Natural killer cell (primary cell): ENCODE measurements around the gene CASTOR1. TPM values are rescaled to one million over a fixed set of nuclear protein-coding genes. Genes with fewer than 3 reads are reported as not detected.

Experiments used
- ATAC-seq, 3 donors: fragments of 150-1000 bp in 2 of 3; fragments of 200-7000 bp in 1 of 3; cut with Tn5 transposase; 1 replicate in 1 of 3; 2 replicates in 2 of 3; pipeline ENCODE4 v1.10.0; 2021; ENCODE audit warnings: mild to moderate bottlenecking in 2 of 3, moderate library complexity in 2 of 3
- DNase-seq, 2 donors: peaks; one replicate each; pipeline versions ENCODE4 v3.0.0 to v3.0.0-alpha.2; 2013 to 2021; ENCODE audit warnings: mixed read lengths in 1 of 2
- H3K27ac ChIP-seq: one replicate; pipeline ENCODE4 v1.5.1; 2013; ENCODE audit warnings: mild to moderate bottlenecking, low read length
- H3K27me3 ChIP-seq: one replicate; pipeline ENCODE4 v1.6.1; 2013; ENCODE audit warnings: low read length; ENCODE audit not compliant: control insufficient read depth, insufficient read depth
- H3K36me3 ChIP-seq: one replicate; pipeline ENCODE4 v1.6.1; 2013; ENCODE audit warnings: low read length; ENCODE audit not compliant: control insufficient read depth, insufficient read depth
- H3K4me1 ChIP-seq: one replicate; pipeline ENCODE4 v1.6.1; 2013; ENCODE audit warnings: low read length; ENCODE audit not compliant: control insufficient read depth, insufficient read depth
- H3K4me3 ChIP-seq: one replicate; pipeline ENCODE4 v1.5.1; 2013; ENCODE audit warnings: low read length
- H3K9me3 ChIP-seq: one replicate; pipeline ENCODE4 v1.6.1; 2013; ENCODE audit warnings: low read length; ENCODE audit not compliant: control insufficient read depth, insufficient read depth
- H3K27ac Mint-ChIP-seq, 2 donors: one replicate each; pipeline ENCODE4 v1.8.0; 2022; ENCODE audit warnings: mild to moderate bottlenecking in 2 of 2, mixed read lengths in 2 of 2, moderate library complexity in 1 of 2
- H3K27me3 Mint-ChIP-seq, 2 donors: one replicate each; pipeline ENCODE4 v1.8.0; 2022; ENCODE audit warnings: low read depth in 2 of 2, mixed read lengths in 2 of 2
- H3K36me3 Mint-ChIP-seq: one replicate; pipeline ENCODE4 v1.8.0; 2022; ENCODE audit warnings: mixed read lengths
- H3K4me1 Mint-ChIP-seq, 2 donors: one replicate each; pipeline ENCODE4 v1.8.0; 2022; ENCODE audit warnings: mixed read lengths in 2 of 2
- H3K4me3 Mint-ChIP-seq: one replicate; pipeline ENCODE4 v1.8.0; 2022; ENCODE audit warnings: mild to moderate bottlenecking, moderate library complexity, mixed read lengths
- H3K9me3 Mint-ChIP-seq, 2 donors: one replicate each; pipeline ENCODE4 v1.8.0; 2022; ENCODE audit warnings: mixed read lengths in 2 of 2
- WGBS: methylation state at CpG from one replicate; pipeline ENCODE4 v1.1.7; 2013; ENCODE audit warnings: missing lambda C conversion rate; ENCODE audit not compliant: insufficient coverage; 5-methylcytosine and 5-hydroxymethylcytosine counted together
- intact Hi-C: fragments of 100-400 bp; cut with micrococcal nuclease; formaldehyde crosslinking; loops from one replicate; pipeline ENCODE4 v1.14.2; 2022
- total RNA-seq, 4 donors: library from RNA; stranded (reverse); fragments of 120-200 nt in 1 of 4; gene quantifications; one replicate each; pipeline versions ENCODE4 v1.2.3 to v1.2.4, GENCODE V29; 2013 to 2022
- TF ChIP-seq, protein P1 (sequence below): fragments of 200-600 bp; IDR thresholded peaks from one replicate; pipeline ENCODE4 v1.8.0; 2022; ENCODE audit warnings: antibody characterized with exemption

Gene CASTOR1
- total RNA-seq, 3 donors from 2014 or later (not counting 1 experiment from before 2014, with no cell fraction given) = 7.0 to 11.9 (median 8.8) TPM

DNA sequence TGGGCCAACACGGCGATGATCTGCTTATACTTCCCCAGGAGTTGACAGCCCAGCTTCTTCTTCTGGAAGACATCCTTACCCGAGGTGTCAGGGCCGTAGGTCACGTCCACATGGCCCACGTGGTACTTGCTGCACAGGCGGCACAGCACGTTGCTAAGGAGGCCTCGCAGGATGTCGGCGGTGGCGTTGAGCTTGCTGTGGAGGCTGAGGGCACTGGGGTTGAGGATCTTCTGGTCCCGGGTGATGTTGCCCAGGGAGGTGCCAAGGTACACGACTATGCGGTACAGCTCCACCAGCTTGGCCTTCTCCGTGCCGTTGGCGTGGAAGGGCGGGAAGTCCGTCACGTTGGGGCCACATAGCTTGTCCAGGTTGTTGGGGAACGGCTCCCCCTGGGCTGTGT, 45.6 kb downstream of the CASTOR1 start:
- no peak for ATAC-seq
- no peaks in the 10 kb centered on the region for H3K36me3 Mint-ChIP-seq

DNA sequence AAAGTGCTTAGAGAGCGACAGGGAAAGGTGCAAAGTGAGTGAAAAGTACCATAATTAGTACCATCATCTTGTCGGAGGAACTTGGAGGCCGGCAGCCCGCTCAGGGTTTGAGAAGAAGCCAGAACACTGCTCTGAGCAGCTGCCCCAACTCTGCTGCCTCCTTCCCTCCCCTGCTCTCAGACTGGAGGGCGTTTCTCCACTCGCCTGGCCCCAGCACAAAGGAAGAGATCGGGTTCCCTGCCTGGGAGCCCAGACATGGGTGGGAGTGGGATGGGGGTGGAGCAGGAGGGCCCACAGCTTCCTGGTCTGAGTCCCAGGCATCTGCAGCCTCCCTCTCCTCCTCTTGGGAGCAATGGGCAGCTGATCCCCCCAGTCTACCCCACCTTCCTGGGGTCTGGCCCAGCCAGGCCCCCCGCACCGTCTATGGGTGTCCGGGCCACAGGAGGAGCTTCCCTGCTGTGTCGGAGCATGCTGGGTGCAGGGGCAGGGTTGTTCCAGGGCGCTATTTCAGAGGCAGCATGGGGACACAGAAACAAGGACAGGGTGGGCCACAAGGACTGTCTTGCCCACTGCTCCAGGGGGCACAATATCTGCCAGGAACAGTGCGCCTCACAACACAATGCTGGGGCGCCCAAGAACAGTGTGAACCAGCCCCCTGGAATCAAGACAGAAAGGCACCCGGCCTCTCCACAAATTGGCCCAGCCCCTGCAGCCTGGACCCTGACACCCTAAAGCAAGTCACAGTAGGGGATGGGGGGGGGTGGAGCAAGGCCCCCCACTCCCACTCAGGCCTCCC, 47.5 kb downstream of the CASTOR1 start:
- DNase-seq (no peak), ATAC-seq (no peak)
- Mint-ChIP-seq H3K4me1 (peaks cover 10 to 17% of the 10 kb centered on the region in 2 donors), H3K9me3 (no peaks in the 10 kb centered on the region), H3K4me3 (no peak overlapping the region), H3K27me3 (peaks cover 10 to 24% of the 10 kb centered on the region in 2 donors), H3K27ac (no peak overlapping the region), H3K36me3 (no peaks in the 10 kb centered on the region)
- 93% methylated on average over 13 of the region's 15 CpGs for WGBS
- intact Hi-C loops = no loop called here
- H3K36me3 ChIP-seq = no peaks in the 10 kb centered on the region
- no peak overlapping the region for H3K4me3 ChIP-seq
- TF ChIP-seq, protein P1, sequence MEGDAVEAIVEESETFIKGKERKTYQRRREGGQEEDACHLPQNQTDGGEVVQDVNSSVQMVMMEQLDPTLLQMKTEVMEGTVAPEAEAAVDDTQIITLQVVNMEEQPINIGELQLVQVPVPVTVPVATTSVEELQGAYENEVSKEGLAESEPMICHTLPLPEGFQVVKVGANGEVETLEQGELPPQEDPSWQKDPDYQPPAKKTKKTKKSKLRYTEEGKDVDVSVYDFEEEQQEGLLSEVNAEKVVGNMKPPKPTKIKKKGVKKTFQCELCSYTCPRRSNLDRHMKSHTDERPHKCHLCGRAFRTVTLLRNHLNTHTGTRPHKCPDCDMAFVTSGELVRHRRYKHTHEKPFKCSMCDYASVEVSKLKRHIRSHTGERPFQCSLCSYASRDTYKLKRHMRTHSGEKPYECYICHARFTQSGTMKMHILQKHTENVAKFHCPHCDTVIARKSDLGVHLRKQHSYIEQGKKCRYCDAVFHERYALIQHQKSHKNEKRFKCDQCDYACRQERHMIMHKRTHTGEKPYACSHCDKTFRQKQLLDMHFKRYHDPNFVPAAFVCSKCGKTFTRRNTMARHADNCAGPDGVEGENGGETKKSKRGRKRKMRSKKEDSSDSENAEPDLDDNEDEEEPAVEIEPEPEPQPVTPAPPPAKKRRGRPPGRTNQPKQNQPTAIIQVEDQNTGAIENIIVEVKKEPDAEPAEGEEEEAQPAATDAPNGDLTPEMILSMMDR = no peak
- H3K4me1 ChIP-seq = peaks cover 23% of the 10 kb centered on the region
- no peak overlapping the region for H3K27ac ChIP-seq
- H3K9me3 ChIP-seq = no peaks in the 10 kb centered on the region
- peaks cover 8% of the 10 kb centered on the region for H3K27me3 ChIP-seq

More for the DNA sequence above, 45.6 kb downstream of the CASTOR1 start:
- Mint-ChIP-seq H3K27me3 (peaks cover 29 to 38% of the 10 kb centered on the region in 2 donors), H3K4me1 (peaks cover 19 to 34% of the 10 kb centered on the region in 2 donors), H3K27ac (no peak overlapping the region), H3K9me3 (no peaks in the 10 kb centered on the region), H3K4me3 (no peak overlapping the region)
- TF ChIP-seq, protein P1 = no peak
- Histone ChIP-seq H3K4me1 (peaks cover 42% of the 10 kb centered on the region), H3K27ac (no peak overlapping the region), H3K9me3 (no peaks in the 10 kb centered on the region), H3K4me3 (no peak overlapping the region), H3K36me3 (no peaks in the 10 kb centered on the region), H3K27me3 (peaks cover 11% of the 10 kb centered on the region)
- intact Hi-C loops = no loop called here
- WGBS = 92% methylated on average over 22 of the region's 22 CpGs
- DNase-seq = no peak

DNA sequence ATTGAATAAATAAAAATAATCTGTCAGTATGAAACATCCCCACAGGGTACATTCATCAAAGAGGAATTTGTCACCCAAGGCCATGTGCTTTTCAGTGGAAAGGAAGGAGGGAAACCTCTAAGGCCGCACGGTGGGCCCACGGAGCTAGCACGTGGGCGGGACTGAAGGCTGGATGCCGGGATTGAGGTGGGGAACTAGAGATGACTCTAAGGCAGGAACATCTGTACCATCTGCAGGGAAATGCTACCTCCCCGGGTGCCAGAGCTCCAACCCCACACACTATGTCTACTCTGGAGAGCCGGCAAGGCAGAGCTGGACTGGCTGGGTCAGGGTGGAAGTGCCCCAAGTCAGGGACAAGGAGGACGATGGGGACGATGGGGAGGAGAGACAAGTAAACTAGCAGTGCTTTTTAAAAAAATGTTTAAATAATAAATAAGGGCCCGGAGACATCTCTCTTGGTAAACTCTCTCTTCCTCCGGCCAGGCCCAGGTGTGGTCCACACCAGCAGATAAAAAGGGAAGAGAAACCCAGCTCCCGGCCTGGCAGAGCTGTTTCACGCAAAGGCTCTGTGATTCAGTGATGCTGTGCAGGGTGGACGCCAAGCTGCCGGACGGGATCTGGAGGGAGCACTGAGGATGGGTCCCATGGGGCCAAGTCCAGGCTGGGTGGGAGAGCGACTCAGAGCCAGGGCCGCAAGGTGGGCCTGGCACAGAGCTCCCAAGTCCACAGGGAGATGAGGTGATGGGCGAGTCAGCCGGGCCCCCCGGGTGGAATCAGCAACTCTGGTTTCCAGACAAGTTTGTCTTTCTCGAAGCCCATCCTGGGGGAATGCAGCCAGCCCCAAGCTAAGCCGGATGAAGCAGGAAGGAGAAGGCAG, 48.5 kb downstream of the CASTOR1 start:
- no peak overlapping the region for H3K27ac ChIP-seq
- Mint-ChIP-seq H3K27me3 (peaks cover under 1 to 16% of the 10 kb centered on the region in 2 donors), H3K4me3 (no peak overlapping the region), H3K4me1 (peaks cover under 1 to 7% of the 10 kb centered on the region in 2 donors), H3K27ac (no peak overlapping the region), H3K9me3 (no peaks in the 10 kb centered on the region), H3K36me3 (no peaks in the 10 kb centered on the region)
- no peak overlapping the region for H3K4me3 ChIP-seq
- DNase-seq (no peak), ATAC-seq (no peak)
- H3K9me3 ChIP-seq = no peaks in the 10 kb centered on the region
- WGBS = 76% methylated on average over 24 of the region's 24 CpGs
- peaks cover 3% of the 10 kb centered on the region for H3K27me3 ChIP-seq
- intact Hi-C loops = no loop called here
- TF ChIP-seq, protein P1 = no peak
- peaks cover 14% of the 10 kb centered on the region for H3K4me1 ChIP-seq
- H3K36me3 ChIP-seq = no peaks in the 10 kb centered on the region
